HG03039 (cell line): ENCODE data around the gene NTN1.

Source experiments
- ATAC-seq: cut with Tn5 transposase; IDR thresholded peaks from one replicate; pipeline ENCODE4 v1.9.1; 2021; ENCODE audit warnings: mild to moderate bottlenecking, moderate library complexity; ENCODE audit not compliant: unreplicated experiment

NTN1 gene

DNA sequence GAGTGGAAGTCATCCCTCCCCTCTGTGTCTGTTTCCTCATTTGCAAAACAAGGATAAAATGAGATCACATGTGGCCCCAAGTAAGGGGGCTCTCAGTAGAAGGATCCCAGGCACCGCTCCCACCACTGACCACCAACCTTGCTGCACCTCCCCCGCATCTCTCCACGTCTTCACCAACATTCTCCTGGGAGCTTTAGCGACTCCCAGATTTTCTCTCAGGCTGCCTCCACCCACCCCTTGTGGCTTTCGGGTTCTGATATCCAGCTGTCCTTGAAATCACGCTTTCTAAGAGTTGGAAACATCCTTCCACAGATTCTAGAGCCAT lies 16.4 kb upstream of the NTN1 start:
- ATAC-seq = no peak

DNA sequence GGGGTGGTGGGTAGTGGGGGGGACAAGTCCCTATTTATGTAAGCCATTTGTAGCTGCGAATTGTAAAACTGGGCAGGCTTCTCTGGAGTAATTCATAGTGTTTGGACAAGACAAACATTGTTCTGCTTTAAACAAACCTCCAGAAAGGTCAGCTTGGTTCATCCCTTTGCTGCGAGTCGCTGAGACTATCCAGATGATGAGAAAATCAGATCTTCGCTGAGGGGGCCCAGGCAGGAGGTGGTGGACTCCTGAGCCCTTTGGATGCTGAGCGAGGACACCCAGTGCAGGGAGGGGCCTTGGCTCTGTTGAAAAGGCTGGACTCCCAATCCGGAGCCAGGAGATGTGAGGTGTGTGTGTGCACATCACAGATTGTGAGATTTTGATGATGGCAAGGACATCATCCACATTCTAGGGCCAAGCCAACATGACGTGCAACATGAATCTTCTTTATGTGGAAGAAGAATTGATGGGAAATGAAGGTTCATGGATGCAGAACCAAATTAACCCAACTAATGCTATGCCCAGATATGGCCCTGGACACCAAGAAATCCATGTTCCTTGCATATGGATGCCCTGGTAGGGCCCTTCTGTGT lies 15.0 kb upstream of the NTN1 start:
- ATAC-seq = no peak

GRCh38 chr17:9007052-9007714 lies 14.1 kb upstream of the NTN1 start:
- no peak for ATAC-seq

GRCh38 chr17:9009096-9009495 lies 12.2 kb upstream of the NTN1 start:
- ATAC-seq = no peak

GRCh38 chr17:9009737-9010136 lies 11.6 kb upstream of the NTN1 start:
- no peak for ATAC-seq

DNA sequence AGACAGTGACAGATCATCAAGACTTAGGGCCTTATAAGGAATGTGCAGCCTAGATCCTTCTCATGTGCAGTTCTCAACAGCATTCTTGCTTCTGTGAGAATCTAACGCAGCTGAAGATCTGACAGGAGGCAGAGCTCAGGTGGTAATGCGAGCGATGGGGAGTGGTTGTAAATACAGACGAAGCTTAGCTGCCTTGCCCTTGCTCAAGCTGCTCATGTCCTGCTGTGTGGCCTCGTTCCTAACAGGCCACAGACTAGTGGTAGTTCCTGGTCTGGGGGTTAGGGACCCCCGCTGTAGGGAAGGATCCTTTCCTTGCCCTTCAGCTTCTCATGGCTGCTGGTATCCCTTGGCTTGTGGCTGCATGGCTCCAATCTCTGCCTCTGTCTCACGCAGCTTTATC lies 10.3 kb upstream of the NTN1 start:
- ATAC-seq = no peak

DNA sequence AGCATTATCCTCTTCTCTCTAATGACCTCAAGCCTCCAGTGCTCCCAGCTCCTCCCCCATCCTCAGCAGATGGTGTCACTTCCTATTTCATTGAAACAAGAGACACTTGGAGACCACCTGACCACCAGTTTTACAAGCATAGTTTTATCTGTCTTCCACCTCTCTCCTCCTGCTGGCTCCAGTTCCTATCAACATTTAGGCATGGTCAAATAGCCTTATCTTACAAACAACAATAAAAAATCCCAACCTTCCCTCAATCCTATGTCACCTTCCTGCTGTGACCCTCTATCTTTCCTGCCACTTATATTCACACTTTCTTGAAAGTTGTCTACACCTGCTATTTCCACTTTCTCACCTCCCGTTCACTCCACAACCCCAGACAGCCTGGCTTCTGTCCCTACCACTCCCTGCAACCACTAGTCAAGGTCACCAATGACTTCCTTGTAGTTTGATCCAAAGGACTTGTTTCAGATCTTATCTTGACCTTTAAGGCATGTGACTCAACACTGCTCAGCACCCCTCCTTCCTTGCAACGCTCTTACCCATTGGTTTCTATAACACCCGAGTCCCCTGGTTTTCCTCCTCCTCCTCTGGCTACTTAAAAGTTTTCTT lies 4.3 kb upstream of the NTN1 start:
- no peak for ATAC-seq

DNA sequence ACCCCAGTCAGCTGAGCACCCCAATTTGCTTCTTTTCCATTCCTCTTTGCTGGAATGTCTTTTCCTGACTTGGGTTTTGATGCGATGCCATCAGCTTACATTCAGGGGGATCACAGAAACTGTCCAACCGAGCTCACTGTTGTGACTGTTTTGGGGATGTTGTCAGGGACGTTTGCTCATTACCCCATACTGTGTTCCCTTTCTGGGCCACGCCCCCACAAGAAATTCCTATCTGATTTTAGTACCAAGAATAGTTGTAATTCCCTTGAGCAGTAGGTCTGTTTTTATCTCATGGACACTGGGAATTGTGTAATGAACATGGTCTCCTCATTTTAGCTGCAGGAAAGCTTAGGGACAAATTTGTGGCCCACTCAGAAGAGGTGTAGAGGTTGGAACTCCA lies 2.6 kb upstream of the NTN1 start:
- ATAC-seq = no peak

DNA sequence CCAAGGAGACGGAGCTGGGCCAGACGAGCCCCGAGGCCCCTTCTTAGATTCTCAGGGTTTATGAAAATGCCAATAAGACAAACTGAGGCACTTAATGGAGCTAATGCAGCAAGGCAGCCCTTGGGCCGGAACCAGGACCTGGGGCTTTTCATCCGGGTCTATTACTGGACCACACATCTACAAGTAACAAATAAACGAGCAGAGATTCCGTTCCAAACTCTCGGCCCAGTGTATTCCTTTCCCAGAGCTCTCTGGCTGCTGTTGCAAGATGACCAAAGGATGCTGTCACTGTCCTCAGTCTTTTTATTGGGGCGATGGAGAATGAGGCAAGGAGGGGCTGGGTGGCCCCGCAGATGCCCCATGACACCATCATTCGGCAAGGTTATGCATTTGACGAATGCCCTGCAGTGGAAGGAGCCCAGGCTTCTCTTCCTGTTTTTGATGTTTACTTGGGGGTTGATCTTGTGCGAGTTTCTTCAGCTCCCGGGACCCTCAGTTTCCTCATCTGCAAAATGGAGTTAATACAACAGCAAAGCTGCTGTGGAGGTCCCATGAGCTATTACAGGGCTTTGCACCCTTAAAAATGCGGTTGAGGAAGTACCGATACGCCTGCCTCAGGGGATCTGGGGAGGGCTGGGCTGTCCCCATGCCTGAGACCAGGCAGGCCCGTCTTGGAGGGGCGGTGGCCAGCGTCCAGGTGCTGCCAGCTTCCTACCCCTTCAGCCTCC lies 1.1 kb upstream of the NTN1 start:
- ATAC-seq = no peak

GRCh38 chr17:9020824-9021157 lies 519 bp upstream of the NTN1 start:
- ATAC-seq = no peak

- ATAC-seq = no peak
Observed at GRCh38 chr17:9021992-9022572, 772 bp downstream of the NTN1 start.

GRCh38 chr17:9022573-9023391 lies 1.5 kb downstream of the NTN1 start:
- ATAC-seq = no peak

GRCh38 chr17:9023392-9024218 lies 2.3 kb downstream of the NTN1 start:
- no peak for ATAC-seq

GRCh38 chr17:9024497-9024896 lies 3.2 kb downstream of the NTN1 start:
- no peak for ATAC-seq

DNA sequence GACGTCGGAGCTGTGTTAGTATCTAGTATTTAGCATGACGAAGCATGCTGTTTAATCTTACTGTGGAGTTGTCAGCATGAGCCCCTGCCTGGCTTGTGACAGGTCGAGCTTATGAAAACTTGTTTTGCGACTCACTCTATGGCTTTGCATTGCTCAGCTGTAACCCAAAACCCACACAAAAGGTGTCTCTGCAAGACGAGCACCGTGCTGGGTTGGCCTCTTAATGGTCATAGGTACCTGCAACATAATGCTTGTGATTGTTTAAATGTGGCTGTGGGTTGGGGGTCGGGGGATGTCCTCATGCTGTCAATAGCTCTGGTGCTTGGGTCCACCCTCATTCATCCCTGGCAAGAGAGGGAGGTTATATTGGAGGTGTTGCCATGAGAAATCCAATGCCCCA lies 5.4 kb downstream of the NTN1 start:
- ATAC-seq = no peak

- ATAC-seq = no peak
Observed at GRCh38 chr17:9028202-9028987, 7.1 kb downstream of the NTN1 start.

DNA sequence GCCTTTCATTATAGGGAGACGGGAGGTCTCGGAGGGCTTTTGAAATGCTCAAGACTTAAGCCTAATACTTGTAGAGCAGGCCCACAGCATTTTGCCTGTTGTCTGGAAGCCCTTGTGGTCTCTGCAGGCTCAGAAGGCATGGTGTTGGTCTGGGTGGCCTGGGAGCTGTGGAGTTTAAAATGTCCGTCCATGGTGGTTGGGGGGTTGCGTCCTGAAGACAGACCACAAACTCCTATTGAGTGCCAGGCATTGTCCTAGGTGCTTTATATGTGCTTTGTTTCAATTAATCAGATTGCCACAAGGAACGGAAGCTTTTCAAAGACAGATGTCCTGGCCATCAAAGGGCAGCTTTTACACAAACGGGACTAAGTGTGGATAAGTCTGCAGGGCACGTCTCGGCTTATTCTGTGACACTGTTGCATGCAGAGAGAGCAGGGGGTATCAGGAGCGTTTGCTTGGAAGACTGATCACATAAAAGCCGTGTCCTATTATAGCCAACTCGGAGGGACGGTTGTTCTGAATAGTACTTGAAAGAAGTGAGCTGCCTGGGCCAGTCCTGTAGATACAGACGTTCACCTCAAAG lies 7.8 kb downstream of the NTN1 start:
- no peak for ATAC-seq

DNA sequence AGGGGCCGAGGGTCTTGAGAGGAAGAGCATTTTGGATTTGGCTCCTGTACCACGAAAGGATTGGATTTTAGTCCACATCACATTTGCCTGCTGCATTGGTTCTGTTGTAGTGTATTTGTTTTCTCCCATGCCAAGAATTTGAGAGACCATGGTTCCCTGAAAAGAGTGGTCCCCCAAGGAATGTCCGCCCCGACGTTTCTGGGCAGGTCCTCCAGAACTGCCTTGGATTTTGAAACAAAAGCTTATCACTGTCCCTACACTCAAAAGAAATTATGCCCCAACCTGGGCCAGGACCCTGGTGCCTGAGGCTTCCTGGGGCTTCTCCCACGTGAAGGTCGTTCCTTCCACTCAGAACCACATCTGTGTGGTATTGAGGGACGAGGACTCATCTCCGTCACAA lies 10.8 kb downstream of the NTN1 start:
- ATAC-seq = no peak

- ATAC-seq = no peak
Observed at GRCh38 chr17:9032583-9032982, 11.3 kb downstream of the NTN1 start.
